Measurements from ENCODE around the gene STARD7. TPM values are rescaled to one million over a fixed set of nuclear protein-coding genes. Genes with fewer than 3 reads are reported as not detected.

Gene STARD7
- total and polyA plus RNA-seq, 2 of the 13 experiments (the other 11 are each of a cell fraction or from before 2014, with no cell fraction given), result 88.2 to 300 TPM

DNA sequence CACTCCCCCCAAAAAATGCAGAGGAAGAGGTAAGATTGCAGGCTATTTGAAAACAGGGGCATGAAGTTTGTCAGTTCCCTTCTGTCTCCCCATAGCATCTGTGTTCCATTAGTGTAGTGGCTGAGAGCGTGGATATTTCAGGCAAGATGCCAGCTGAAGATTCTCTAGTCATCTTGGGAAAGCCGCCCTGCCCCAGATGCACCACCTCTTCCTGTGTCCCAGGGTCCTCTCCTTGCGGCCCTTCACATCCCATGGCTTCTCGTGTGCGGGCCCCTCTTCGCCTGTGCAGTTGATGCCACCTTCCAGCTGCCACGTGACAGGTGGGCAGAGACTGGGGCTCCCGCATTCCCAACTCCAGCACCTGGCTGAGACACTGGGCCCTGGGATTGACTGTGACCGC is 41.0 kb upstream of the STARD7 start:
- Histone ChIP-seq H3K79me2 (ENCODE audit: insufficient read depth, low read length) (no peaks in the 10 kb centered on the region), H3K27me3 (ENCODE audit: control insufficient read depth in 1 of 2, insufficient read depth in 2 of 2, low read length in 2 of 2) (no peaks in the 10 kb centered on the region), H3K9me3 (ENCODE audit: low read length) (no peaks in the 10 kb centered on the region), H2AFZ (ENCODE audit: low read length) (no peak overlapping the region), H3K27ac (ENCODE audit: extremely low read length, insufficient read depth, low read length) (no peak overlapping the region), H3K4me3 (replicated peaks in 1 of 3; ENCODE audit: insufficient read depth in 1 of 3, low read depth in 2 of 3, low read length in 3 of 3) (no peak overlapping the region), H3K36me3 (replicated peaks in 1 of 2; ENCODE audit: control insufficient read depth in 1 of 2, insufficient read depth in 2 of 2, low read length in 2 of 2) (peaks cover 13 to 23% of the 10 kb centered on the region in 2 experiments), H4K20me1 (ENCODE audit: insufficient read depth, low read length) (no peaks in the 10 kb centered on the region), H3K4me1 (ENCODE audit: insufficient read depth, low read length) (peaks cover 25% of the 10 kb centered on the region), H3K9ac (ENCODE audit: insufficient read depth, low read depth, low read length) (no peak overlapping the region), H3K4me2 (ENCODE audit: low read depth, low read length) (no peak overlapping the region)
- in situ Hi-C loops (cut with HindIII; ENCODE audit: extremely low pct_ligation_motif_present, low pct_unique_long_range_greater_than_20kb) (no loop called here), intact Hi-C loops (cut with micrococcal nuclease; ENCODE audit: unreplicated experiment) (loop anchor here (5.0 kb wide), 1 partner anchor 258 kb away; the partner anchor contains the start of gene NEURL3)
- BruUV-seq (replicated peaks), result TSS peak; percentile 16
- no peak for FAIRE-seq
- CTCF ChIA-PET (ENCODE audit: low intra/inter-chr PET ratio, low total read pairs), result no interaction called here
- 97% methylated on average over 9 of the region's 9 CpGs for WGBS (ENCODE audit: low lambda C conversion rate)
- POLR2A ChIA-PET, result interaction anchor here (1.4 to 1.5 kb wide), 2 partner anchors 11 to 41 kb away, joined by 5 to 6 read pairs; partner anchors contain the start of gene STARD7
- TF ChIP-seq SMAD1 (CRISPR knock-in tag; IDR thresholded peaks at IDR 0.05; ENCODE audit: borderline replicate concordance, low read depth) (no peak), KAT7 (CRISPR knock-in tag; IDR thresholded peaks at IDR 0.05; ENCODE audit: borderline replicate concordance) (no peak), KDM2A (CRISPR knock-in tag; IDR thresholded peaks at IDR 0.05; ENCODE audit: borderline replicate concordance, low read depth) (peak; percentile 21; the same call in 1 of the 2 replicates), RBFOX2 (IDR thresholded peaks at IDR 0.05; ENCODE audit: low read depth, low read length) (0 out of 2 replicates have a peak, but pooled peaks have one; percentile 23), GABPB1 (CRISPR knock-in tag; IDR thresholded peaks at IDR 0.05) (no peak), AGO2 (optimal IDR thresholded peaks at IDR 0.05; ENCODE audit: low read depth, low read length) (peak; percentile 93), ZNF563 (CRISPR knock-in tag; IDR thresholded peaks at IDR 0.05) (peak; percentile 39; the same call in 1 of the 2 replicates), POLR2G (IDR thresholded peaks at IDR 0.05; ENCODE audit: low read depth, low read length) (0 out of 2 replicates have a peak, but pooled peaks have one; percentile 46)
- DNase-seq (ENCODE audit: low spot score), result no peak
- ATAC-seq, result no peak

DNA sequence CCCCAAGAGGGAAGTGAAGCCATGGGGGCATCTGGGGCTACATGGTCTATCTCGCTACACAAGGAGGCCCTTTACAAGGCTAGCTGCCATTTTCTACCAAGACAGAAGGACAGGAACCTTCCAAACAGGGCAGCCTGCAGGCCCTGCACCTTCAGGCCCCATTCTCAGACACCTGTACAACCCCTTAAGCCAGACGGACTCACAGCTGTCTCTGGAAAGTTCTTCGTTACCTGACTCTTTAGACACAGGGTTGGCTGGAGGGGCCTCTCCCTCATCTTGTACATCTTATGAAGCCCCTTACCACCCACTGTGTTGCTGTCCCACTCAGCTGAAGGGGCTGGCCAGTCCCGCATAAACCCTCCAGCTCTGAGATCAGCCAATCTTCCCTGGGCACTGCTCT is 40.0 kb upstream of the STARD7 start:
- BruUV-seq (replicated peaks), result no TSS peak
- Histone ChIP-seq H3K4me3 (replicated peaks in 1 of 3; ENCODE audit: insufficient read depth in 1 of 3, low read depth in 2 of 3, low read length in 3 of 3) (no peak overlapping the region), H3K9me3 (ENCODE audit: low read length) (no peaks in the 10 kb centered on the region), H3K4me2 (ENCODE audit: low read depth, low read length) (no peak overlapping the region), H3K4me1 (ENCODE audit: insufficient read depth, low read length) (peaks cover 25% of the 10 kb centered on the region), H2AFZ (ENCODE audit: low read length) (no peak overlapping the region), H3K36me3 (replicated peaks in 1 of 2; ENCODE audit: control insufficient read depth in 1 of 2, insufficient read depth in 2 of 2, low read length in 2 of 2) (peaks cover 10 to 13% of the 10 kb centered on the region in 2 experiments), H3K79me2 (ENCODE audit: insufficient read depth, low read length) (no peaks in the 10 kb centered on the region), H3K9ac (ENCODE audit: insufficient read depth, low read depth, low read length) (no peak overlapping the region), H3K27me3 (ENCODE audit: control insufficient read depth in 1 of 2, insufficient read depth in 2 of 2, low read length in 2 of 2) (no peaks in the 10 kb centered on the region), H4K20me1 (ENCODE audit: insufficient read depth, low read length) (no peaks in the 10 kb centered on the region), H3K27ac (ENCODE audit: extremely low read length, insufficient read depth, low read length) (no peak overlapping the region)
- TF ChIP-seq POLR2G (IDR thresholded peaks at IDR 0.05; ENCODE audit: low read depth, low read length) (peak; percentile 29; the same call in 1 of the 2 replicates), SP4 (CRISPR knock-in tag; IDR thresholded peaks at IDR 0.05) (0 out of 2 replicates have a peak, but pooled peaks have one; percentile 34), RBM22 (optimal IDR thresholded peaks at IDR 0.05; ENCODE audit: low read length) (peak; percentile 90)
- TF ChIP-seq, protein P1, sequence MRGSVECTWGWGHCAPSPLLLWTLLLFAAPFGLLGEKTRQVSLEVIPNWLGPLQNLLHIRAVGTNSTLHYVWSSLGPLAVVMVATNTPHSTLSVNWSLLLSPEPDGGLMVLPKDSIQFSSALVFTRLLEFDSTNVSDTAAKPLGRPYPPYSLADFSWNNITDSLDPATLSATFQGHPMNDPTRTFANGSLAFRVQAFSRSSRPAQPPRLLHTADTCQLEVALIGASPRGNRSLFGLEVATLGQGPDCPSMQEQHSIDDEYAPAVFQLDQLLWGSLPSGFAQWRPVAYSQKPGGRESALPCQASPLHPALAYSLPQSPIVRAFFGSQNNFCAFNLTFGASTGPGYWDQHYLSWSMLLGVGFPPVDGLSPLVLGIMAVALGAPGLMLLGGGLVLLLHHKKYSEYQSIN (CRISPR knock-in tag; IDR thresholded peaks at IDR 0.05; ENCODE audit: borderline replicate concordance), result no peak
- WGBS (ENCODE audit: low lambda C conversion rate), result 95% methylated on average over 4 of the region's 4 CpGs
- DNase-seq (ENCODE audit: low spot score) (no peak), FAIRE-seq (no peak), ATAC-seq (no peak)
- intact Hi-C loops (cut with micrococcal nuclease; ENCODE audit: unreplicated experiment) (no loop called here), in situ Hi-C loops (cut with HindIII; ENCODE audit: extremely low pct_ligation_motif_present, low pct_unique_long_range_greater_than_20kb) (no loop called here)
- CTCF ChIA-PET (ENCODE audit: low intra/inter-chr PET ratio, low total read pairs), result no interaction called here
- POLR2A ChIA-PET, result interaction anchor here (1.4 to 1.5 kb wide), 2 partner anchors 12 to 40 kb away, joined by 5 to 6 read pairs; partner anchors contain the start of gene STARD7
